Fibroblast of lung (primary cell): Measurements from ENCODE around the gene MAGEA6. TPM values are rescaled to one million over a fixed set of nuclear protein-coding genes. Genes with fewer than 3 reads are reported as not detected.

Experiments
- DNase-seq, 2 donors: peaks; one replicate each; pipeline versions ENCODE4 v3.0.0 to v3.0.0-alpha.2; 2010; ENCODE audit warnings: low read depth in 2 of 2
- H2AFZ ChIP-seq: 2 replicates; pipeline ENCODE4 v1.5.1; 2012; ENCODE audit warnings: low read length, control low read depth, inconsistent platforms
- H3K27ac ChIP-seq: 2 replicates; pipeline ENCODE4 v1.5.1; 2011; ENCODE audit warnings: low read length, control low read depth; ENCODE audit not compliant: insufficient read depth
- H3K27me3 ChIP-seq: 2 replicates; pipeline ENCODE4 v1.5.1; 2011; ENCODE audit warnings: mild to moderate bottlenecking, low read length; ENCODE audit not compliant: control insufficient read depth, insufficient read depth
- H3K36me3 ChIP-seq: 2 replicates; pipeline ENCODE4 v1.5.1; 2011; ENCODE audit warnings: low read length; ENCODE audit not compliant: control insufficient read depth, insufficient read depth
- H3K4me1 ChIP-seq: 2 replicates; pipeline ENCODE4 v1.5.1; 2011; ENCODE audit warnings: low read length; ENCODE audit not compliant: control insufficient read depth, insufficient read depth; ENCODE audit errors: extremely low read depth
- H3K4me2 ChIP-seq: 2 replicates; pipeline ENCODE4 v1.5.1; 2011; ENCODE audit warnings: low read length, control low read depth; ENCODE audit not compliant: insufficient read depth; ENCODE audit errors: extremely low read depth
- H3K4me3 ChIP-seq, 4 experiments: fragments of 200-600 bp in 1 of 4; sonication (generic) in 1 of 4; replicated peaks in 1 of 4; 2 replicates each; pipeline ENCODE4 v1.5.1; 2011 to 2016; ENCODE audit warnings: low read length in 4 of 4, low read depth in 3 of 4, mild to moderate bottlenecking in 3 of 4, control low read depth in 2 of 4, inconsistent platforms in 1 of 4, mixed read lengths in 1 of 4; ENCODE audit not compliant: insufficient read depth in 1 of 4; ENCODE audit errors: control extremely low read depth in 1 of 4
- H3K79me2 ChIP-seq: 2 replicates; pipeline ENCODE4 v1.5.1; 2012; ENCODE audit warnings: mild to moderate bottlenecking, low read length, inconsistent platforms; ENCODE audit not compliant: control insufficient read depth, insufficient read depth
- H3K9ac ChIP-seq: 2 replicates; pipeline ENCODE4 v1.5.1; 2011; ENCODE audit warnings: mild to moderate bottlenecking, low read length, control low read depth; ENCODE audit not compliant: insufficient read depth
- H3K9me3 ChIP-seq: 2 replicates; pipeline ENCODE4 v1.5.1; 2012; ENCODE audit warnings: low read depth, low read length; ENCODE audit not compliant: control insufficient read depth, insufficient read depth
- H4K20me1 ChIP-seq: 2 replicates; pipeline ENCODE4 v1.5.1; 2011; ENCODE audit warnings: low read length; ENCODE audit not compliant: control insufficient read depth, insufficient read depth; ENCODE audit errors: extremely low read depth
- CTCF ChIP-seq, 2 donors: IDR thresholded peaks in 1 of 2; conservative IDR thresholded peaks in 1 of 2; 1 replicate in 1 of 2; 2 replicates in 1 of 2; pipeline ENCODE4 v1.5.1; 2011 to 2012; ENCODE audit warnings: low read length in 2 of 2, control low read depth in 1 of 2, inconsistent platforms in 1 of 2, low read depth in 1 of 2, mild to moderate bottlenecking in 1 of 2
- EZH2 ChIP-seq: IDR thresholded peaks from 2 replicates; pipeline ENCODE4 v1.5.1; 2012; ENCODE audit warnings: low read length, control low read depth, mild to moderate bottlenecking; ENCODE audit errors: missing control alignments
- polyA plus RNA-seq, 2 donors: library from polyadenylated mRNA; depleted of rRNA in 1 of 2; stranded (reverse) in 1 of 2; unstranded in 1 of 2; fragments of >200 nt; gene quantifications; 2 replicates each; pipeline ENCODE4 v1.2.1, GENCODE V29; 2011 to 2012; ENCODE audit warnings: missing spikeins in 1 of 2
- total RNA-seq: library from RNA; depleted of rRNA; stranded (reverse); fragments of >200 nt; gene quantifications from 2 replicates; pipeline ENCODE4 v1.2.1, GENCODE V29; 2014

Gene MAGEA6
- total and polyA plus RNA-seq, 2 donors (not counting 1 experiment from before 2014, with no cell fraction given) = not detected

- Histone ChIP-seq H3K4me3 (no peak overlapping the region), H3K79me2 (no peaks in the 10 kb centered on the region), H3K27ac (no peak overlapping the region), H3K4me1 (no peaks in the 10 kb centered on the region), H3K4me2 (no peak overlapping the region), H3K36me3 (no peaks in the 10 kb centered on the region), H3K9ac (no peak overlapping the region), H2AFZ (no peak overlapping the region), H3K9me3 (no peaks in the 10 kb centered on the region), H3K27me3 (no peaks in the 10 kb centered on the region), H4K20me1 (no peaks in the 10 kb centered on the region)
- DNase-seq = no peak
- TF ChIP-seq CTCF (conservative IDR thresholded peaks at IDR 0.05 in 1 of 2, IDR thresholded peaks at IDR 0.05 in 1 of 2; ENCODE audit: low read depth in 1 of 2, low read length in 2 of 2) (no peak), EZH2 (no peak)
These were observed 44.1 kb downstream of the MAGEA6 start for GRCh38 chrX:152725409-152725808.

Other genes starting within 250 kb of the MAGEA6 start
- gene GABRQ, start 131.8 kb downstream of the MAGEA6 start, total RNA-seq = under 0.01 TPM in 1 of 2 replicates, not detected in the other
- gene GABRQ, start 131.8 kb downstream of the MAGEA6 start, polyA plus RNA-seq = 0.02 TPM in 1 of 2 replicates, not detected in the other
- gene MAGEA3, start 70.9 kb downstream of the MAGEA6 start, total RNA-seq = not detected in 2 replicates
- gene MAGEA3, start 70.9 kb downstream of the MAGEA6 start, polyA plus RNA-seq = not detected in 2 replicates
- gene CSAG2, start 60.4 kb downstream of the MAGEA6 start, total RNA-seq = not detected in 2 replicates
- not detected in 2 replicates for gene CSAG2, start 60.4 kb downstream of the MAGEA6 start, polyA plus RNA-seq
- not detected in 2 replicates for gene MAGEA2B, start 55.1 kb downstream of the MAGEA6 start, total RNA-seq
- not detected in 2 replicates for gene MAGEA2B, start 55.1 kb downstream of the MAGEA6 start, polyA plus RNA-seq
- not detected in 2 replicates for gene CSAG1, start 36.0 kb downstream of the MAGEA6 start, total RNA-seq
- not detected in 2 replicates for gene CSAG1, start 36.0 kb downstream of the MAGEA6 start, polyA plus RNA-seq
- gene MAGEA12, start 35.9 kb downstream of the MAGEA6 start, total RNA-seq = not detected in 2 replicates
- gene MAGEA12, start 35.9 kb downstream of the MAGEA6 start, polyA plus RNA-seq = not detected in 2 replicates
- not detected in 2 replicates for gene MAGEA2, start 15.8 kb downstream of the MAGEA6 start, total RNA-seq
- not detected in 2 replicates for gene MAGEA2, start 15.8 kb downstream of the MAGEA6 start, polyA plus RNA-seq
- gene CSAG3, start 10.5 kb downstream of the MAGEA6 start, total RNA-seq = not detected in 2 replicates
- gene CSAG3, start 10.5 kb downstream of the MAGEA6 start, polyA plus RNA-seq = not detected in 2 replicates
- gene CETN2, start 61.1 kb upstream of the MAGEA6 start, total RNA-seq = 30.6 and 40.8 TPM in 2 replicates
- gene CETN2, start 61.1 kb upstream of the MAGEA6 start, polyA plus RNA-seq = 72.1 and 79.7 TPM in 2 replicates
- 16.7 and 32.2 TPM in 2 replicates for gene NSDHL, start 61.4 kb upstream of the MAGEA6 start, total RNA-seq
- gene NSDHL, start 61.4 kb upstream of the MAGEA6 start, polyA plus RNA-seq = 43.5 and 48.8 TPM in 2 replicates
- 0.66 and 1.0 TPM in 2 replicates for gene ZNF185, start 128.4 kb upstream of the MAGEA6 start, total RNA-seq
- gene ZNF185, start 128.4 kb upstream of the MAGEA6 start, polyA plus RNA-seq = 2.3 and 4.2 TPM in 2 replicates
- not detected in 2 replicates for gene PNMA5, start 224.4 kb upstream of the MAGEA6 start, total RNA-seq
- gene PNMA5, start 224.4 kb upstream of the MAGEA6 start, polyA plus RNA-seq = not detected in 2 replicates